Middle frontal gyrus (tissue), 1 donor: ENCODE results near the gene AP2M1.

ENCODE experiments used
- DNase-seq: peaks from one replicate; pipeline ENCODE4 v3.0.0-alpha.2; 2015; ENCODE audit warnings: low spot score; ENCODE audit errors: extremely low spot score

The AP2M1 gene

DNA sequence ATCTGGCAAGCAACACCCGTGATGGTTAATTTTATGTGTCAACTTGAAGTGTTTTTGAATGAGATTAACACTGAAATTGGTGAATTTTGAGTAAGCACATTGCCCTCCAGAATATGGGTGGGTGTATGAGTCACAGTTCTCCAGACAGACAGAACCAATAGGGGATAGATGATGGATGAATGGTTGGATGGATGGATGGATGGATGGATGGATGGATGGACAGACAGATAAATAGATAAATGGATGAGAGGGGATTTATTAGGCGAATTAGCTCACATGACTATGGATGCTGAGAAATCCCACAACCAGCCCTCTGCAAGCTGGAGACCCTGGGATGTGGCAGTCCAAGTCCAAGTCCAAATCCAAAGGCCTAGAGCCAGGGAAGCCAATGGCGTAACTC, 49.3 kb downstream of the AP2M1 start:
- DNase-seq, result no peak

DNA sequence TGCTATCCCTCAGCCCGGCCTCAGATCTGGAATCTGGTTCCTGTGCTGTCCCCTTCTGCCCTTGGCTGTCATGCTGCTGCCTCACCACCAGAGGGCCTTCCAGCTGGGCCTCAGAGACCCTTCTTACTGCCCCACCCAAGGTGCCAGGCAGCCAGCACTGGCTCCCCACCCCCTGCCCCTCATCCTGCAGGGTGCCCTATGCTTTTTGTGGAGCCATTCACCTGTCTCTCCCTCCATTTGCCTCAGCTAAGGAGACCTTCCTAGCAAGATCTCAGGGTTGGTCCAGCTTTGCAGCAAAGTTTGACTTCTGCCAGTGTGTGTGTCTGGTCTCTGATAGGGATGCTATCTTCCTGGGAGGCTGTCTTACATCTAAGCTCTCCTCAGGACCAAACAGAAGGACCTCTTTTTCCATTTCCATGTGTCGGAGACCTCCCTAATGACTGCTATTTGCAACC, 52.9 kb downstream of the AP2M1 start:
- DNase-seq, result no peak

DNA sequence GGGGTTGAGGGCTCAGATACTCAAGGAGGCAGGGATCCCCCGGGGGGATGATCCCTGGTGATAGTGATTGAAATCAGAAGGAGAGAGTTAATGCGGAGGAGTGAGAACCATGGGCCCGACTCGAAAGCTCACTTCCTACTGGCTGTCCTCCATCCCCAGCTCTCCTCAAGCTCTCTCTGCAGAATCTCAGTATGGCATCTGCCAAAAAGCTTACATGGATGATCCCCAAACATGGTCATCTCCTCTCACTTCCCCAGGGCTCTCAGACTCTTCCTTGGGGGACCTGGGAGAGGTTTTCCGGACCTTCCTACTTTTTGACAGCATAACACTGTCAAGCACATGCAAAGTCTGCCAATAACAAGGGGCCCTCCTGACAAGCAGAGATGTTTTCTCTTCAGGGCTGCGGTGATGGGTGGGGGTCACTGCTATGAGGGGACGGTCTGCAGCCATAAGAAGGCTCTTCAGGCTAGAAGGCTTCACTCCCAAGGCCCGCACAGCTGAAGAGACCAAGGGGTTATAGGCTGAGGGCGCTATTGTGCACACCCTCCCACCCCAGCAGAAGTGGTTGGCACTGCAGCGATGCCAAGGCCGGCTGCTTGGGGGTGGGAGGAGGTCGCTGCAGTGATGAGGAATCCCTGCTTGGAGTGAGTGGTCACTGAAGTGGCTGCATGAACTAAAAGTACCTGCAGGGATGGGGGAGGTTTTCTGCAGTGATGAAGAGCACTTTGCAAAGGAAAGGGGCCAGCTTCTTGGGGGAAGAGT, 53.9 kb downstream of the AP2M1 start:
- DNase-seq, result no peak

DNA sequence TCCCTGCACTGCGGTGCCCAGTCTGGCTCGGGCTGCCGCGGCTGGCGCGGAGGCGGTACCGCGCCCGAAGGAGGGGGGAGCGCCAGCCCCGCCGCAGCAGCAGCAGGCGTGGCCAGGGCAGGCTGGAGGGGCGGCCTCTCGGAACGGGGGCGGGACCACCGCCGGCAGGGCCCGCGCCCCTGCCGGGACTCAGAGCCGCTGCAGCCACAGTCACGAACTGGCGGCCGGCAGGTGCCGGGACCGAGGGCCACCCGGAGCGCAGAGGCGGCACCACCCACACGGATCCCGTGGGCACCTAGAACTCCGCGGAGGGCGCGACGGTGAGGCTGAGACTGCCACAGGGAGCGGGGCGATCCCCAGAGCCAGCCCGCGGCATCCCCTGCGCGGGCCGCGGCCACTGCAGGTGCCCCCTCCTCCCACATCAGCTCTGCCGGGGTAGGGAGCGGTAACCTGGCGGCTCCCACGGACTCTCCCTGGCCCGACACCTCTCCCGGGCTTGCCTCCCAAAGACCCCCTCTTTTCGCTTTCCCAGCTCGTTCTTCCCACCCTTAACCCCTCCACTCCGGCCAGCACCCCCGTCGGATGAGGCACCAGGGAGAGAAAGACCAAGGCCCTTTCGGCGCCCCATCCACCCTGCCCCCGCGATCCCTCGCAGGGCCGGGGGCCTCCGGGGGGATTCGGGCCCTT, 54.9 kb downstream of the AP2M1 start, which contains the start of gene VWA5B2:
Gene VWA5B2, plus strand, starts transcription at position 192 of the 687 bp plus-strand sequence. CDS start 944 bp downstream, outside the sequence.
- peak; percentile 36 for DNase-seq

DNA sequence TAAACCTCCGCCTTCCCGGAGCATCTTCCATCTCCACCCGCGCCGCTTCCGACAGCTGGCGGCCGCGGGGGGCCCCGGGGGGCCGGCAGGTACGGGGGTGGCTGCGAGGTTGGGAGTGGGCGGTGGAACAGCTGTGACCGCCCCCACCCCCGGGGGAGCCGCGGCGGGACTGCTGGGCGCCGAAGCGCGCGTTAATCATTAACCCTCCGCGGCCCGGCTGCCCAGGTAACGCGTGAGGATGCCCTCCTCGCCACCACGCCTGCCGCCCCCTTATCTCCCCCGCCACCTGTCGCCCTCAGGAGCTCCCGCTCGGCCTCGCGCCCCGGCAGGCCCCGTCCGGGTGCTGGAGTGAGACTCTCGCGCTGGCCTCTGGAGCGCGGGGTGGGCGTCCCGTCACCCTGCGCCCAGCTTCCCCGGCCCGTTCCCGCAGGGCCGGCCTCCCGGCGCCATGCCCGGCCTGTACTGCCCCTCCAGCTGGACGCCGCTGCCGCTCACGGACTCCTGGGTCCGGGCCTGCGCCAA, 55.5 kb downstream of the AP2M1 start:
- DNase-seq, result no peak

DNA sequence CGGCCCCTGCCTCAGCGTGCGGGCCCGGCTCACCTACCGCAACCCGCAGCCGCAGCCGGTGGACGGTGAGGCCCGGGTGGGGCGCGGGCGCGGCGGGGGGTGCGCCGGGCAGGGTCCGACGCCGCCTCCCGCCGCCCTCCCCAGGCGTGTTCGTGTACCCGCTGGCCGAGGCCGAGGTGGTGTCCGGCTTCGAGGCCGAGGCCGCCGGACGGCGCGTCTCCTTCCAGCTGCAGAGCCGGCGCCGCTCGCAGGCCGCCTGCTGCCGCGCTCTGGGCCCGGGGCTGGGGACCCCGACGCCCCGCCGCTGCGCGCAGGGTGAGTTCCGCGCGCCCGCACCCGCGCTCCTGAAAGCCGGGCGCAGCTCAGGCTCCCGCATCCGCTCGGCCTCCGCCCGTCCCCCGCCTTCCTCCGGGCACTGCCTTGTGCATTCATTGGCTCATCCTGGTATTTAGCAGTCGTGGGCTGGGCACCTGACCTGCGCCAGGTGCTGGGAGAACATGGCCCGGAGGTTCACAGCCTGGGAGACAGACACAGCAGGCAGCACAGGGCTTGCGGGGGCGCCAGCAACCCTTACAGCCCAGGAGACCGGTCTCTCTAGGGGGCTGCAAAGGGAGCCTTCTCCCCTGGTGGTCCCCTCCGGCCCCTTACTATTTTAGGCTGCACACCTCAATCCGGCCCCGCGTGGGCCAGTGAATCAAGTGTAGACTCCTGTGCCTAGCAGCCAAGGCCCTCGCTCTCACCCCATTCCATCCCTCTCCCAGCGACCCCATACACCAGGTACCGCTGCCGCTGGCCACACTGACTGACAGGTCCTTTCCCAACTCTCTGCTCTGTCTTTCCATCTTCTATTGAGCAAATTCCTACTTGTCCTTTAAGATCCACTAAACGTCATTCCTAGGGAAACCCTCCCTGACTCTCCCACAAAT, 56.2 kb downstream of the AP2M1 start:
- no peak for DNase-seq

DNA sequence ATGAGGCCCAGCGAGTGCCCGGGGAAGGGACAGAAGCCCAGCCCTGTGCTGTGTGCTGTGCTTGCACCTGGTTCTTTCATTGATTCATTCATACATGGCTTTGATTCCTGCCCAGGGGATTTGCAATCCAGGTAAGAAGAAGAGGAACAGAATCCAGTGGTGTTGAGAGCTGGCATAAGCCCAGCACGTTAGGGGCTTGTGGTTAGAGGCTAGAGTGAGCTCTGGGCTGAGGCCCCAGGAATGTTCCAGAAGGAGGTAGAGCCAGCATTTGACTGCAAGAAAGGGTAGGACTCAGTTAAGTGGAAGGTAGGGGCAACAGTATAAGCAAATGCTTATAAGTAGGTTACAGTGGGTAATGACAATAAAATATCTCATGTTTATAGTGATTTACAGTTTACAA, 57.0 kb downstream of the AP2M1 start:
- no peak for DNase-seq

DNA sequence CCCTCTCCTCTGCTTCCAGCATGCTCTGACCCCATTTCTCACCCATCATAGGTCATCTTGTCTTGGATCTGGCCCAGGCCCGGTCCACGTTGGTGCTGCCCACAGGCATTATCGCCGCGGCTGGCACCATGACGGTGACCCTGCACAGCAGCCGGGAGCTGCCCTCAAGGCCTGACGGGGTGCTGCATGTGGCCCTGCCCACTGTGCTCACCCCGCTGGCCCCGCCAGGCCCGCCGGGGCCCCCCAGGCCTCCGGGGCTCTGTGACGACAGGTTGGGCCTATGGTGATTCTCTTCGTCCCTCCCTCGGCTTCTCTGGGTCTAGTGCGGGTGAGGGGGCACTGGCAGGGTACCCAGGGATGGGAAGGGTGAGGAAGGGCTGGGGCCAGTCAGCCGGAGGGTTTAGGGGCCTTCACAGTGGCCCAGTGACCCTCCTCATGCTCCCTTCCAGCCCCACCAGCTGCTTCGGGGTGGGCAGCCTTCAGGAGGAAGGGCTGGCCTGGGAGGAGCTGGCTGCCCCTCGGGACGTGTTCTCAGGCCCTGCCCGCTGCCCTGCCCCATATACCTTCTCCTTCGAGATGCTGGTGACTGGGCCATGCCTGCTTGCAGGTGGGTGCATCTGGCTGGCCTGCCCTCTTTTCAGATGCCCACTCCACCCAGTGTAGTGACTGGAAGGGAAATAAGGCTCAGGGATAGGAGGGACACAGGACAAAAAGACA, 58.6 kb downstream of the AP2M1 start:
- DNase-seq, result no peak
